Measurements from ENCODE around the gene TC2N.
"Not testable (repeated sequence)": the region's sequence is repeated elsewhere in the genome, so short reads cannot be mapped to it uniquely, and the experiment has no call there.

Gene TC2N

DNA sequence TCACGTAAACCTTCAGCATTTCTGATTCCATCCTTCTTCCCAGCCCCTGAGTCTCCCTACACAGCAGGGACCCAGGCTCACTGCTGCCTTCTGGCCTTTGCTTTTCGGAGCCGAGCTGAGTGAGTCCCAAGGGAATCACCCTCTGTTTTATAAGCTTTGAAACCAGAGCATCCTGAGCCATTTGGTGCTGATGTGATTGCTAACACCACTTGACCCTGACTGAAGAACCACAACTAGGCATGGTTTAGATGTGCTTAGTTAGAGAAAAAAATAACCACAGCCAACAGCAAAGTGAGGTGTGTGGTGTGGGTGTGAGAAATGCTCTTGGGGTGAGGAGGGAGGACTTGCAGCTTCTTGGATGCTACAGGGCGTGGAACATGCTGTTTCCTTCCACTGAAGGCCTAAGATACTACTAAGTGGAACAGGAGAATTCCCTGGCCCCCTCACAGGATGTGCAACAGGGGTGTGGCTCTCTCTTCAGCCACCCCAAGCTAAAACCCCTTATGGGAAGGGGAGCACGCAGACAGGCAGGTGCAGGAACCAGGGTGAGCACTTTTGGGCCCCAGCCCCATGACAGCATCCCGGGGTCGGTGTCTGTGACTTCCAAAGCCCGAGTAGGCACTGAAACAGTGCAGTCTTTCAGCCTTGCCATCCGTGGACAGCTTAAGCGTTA, at the start of gene TC2N:
Gene TC2N, minus strand, starts transcription at position 221 of the 673 bp plus-strand sequence. CDS start 53,767 bp downstream, outside the sequence.
- peak; percentile 41 for DNase-seq

GRCh38 chr14:91912035-91912434, 44.7 kb upstream of the TC2N start:
- DNase-seq: no peak

- peak; percentile 51 for DNase-seq
These were observed 44.2 kb upstream of the TC2N start for GRCh38 chr14:91911474-91912032.

GRCh38 chr14:91910196-91910595, 42.9 kb upstream of the TC2N start:
- DNase-seq: no peak

- DNase-seq: no peak
These were observed 39.0 kb upstream of the TC2N start for GRCh38 chr14:91906374-91906773.

- no peak for DNase-seq
These were observed 37.8 kb upstream of the TC2N start for GRCh38 chr14:91904956-91905645.

DNA sequence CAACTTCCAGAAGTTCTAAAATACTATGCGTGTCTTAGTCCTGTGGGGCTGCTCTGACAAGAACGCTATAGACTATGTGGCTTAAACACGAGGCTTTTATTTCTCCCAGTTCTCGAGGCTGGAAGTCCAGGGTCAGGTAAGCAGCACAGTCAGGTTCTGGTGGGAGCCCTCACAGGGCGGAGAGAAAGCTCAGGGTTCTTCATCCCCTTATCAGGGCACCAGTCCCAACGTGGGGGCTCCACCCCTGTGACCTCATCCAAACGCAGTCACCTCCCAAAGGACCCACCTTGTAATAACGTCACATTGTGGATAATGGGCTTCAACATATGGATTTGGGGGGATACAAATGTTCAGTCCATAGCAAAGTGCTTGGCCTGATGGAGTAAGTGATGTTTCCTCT, 37.1 kb upstream of the TC2N start:
- no peak for DNase-seq

GRCh38 chr14:91903070-91903469, 35.7 kb upstream of the TC2N start:
- DNase-seq: no peak

DNA sequence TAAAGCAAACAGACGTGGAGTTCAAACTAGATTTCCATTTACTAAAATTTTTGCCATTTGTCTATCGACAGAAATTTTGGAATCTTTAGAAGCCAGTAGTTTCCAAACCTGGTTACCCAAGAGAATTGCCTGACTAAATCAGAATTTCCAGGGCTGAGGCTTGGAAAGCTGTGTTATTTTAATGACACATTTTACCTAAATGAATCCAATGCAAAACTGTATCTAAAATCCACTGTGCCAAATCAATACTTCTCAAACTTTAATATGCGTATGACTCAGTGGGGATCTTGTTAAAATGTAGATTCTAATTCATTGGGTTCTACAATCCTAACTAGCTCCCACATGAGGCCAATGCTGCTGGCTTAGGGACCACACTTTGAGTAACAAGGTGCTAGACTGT, 35.0 kb upstream of the TC2N start:
- no peak for DNase-seq

- no peak for DNase-seq
These were observed 34.3 kb upstream of the TC2N start for GRCh38 chr14:91901449-91902226.

DNA sequence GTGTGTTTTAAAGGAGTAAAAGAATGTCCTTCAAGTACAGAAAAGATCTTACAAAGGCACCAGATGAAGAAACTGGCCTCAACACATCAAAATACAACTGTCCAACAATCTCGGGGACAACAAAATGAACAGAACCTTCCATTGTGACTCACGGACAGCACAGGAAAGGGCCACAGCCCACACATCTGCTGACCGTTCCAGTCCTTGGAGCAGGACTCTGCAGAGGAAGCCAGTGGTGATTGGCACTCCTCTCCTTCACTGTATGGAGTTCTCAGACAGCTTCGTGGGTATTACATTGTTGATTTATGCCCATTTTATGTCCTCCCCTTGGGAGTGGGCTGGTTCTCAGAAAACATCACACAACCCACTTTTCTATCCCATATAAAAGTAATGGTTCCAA, 32.5 kb upstream of the TC2N start:
- no peak for DNase-seq

DNA sequence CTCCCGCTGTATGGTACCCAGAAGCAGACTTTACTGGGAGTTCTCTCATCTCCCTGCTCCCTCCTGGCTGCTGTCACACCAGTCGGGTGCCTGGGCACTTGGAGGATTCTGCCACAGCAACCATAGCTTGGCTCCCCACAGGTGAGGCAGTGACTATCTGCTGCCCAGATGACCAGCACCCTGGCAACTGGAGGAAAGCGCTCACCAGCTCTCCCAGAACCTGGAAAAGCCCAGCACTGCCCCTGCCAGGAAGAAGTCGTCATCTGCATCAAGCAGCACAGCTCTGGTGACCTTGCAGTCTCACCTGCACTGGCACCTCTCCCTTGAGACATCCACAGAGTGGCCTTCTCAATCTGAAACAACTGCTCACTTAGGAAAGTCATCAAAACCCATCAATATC, 31.9 kb upstream of the TC2N start:
- DNase-seq: no peak

- no peak for DNase-seq
These were observed 31.0 kb upstream of the TC2N start for GRCh38 chr14:91898372-91898771.

DNA sequence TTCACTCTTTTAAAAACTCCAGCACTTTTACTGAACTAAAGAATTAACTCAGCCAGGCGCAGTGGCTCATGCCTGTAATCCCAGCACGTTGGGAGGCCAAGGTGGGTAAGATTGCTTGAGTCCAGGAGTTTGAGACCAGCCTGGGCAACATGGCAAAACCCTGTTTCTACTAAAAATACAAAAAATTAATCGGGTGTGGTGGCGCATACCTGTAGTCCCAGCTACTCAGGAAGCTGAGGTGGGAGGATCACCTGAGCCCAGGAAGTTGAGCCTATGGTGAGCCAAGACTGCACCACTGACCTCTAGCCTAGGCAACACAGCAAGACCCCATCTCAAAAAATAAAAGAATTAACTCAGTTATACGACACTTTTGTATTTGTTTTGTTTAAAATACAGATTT, 30.4 kb upstream of the TC2N start:
- not testable (repeated sequence) for DNase-seq

DNA sequence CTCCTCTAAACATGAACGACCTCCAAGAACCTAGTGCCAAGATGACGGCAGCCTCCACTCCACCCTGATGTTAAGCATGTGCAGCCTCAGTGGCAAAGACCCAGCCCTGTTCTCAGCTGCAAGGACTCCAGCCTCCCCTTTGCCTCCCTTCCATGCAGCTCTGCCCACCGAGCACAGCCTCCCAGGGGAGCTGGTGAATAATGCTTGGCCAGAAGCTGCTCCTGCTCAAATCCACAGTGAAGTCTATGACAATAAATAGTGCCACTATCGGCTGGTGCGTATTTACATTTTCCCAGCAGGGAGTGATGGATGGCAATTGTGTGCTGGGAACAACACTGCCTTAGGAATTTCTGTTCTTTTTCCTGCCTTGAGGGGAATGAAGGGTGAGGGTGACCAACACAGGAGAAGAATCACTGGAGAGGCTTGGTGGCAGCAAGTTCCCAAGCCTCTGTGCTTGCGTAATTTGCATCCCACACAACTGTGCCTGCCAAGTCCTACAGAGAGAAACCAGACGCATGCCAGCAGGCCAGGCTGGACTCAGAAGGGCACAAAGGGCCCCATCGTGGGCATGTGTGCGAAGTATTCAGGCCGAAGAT, 29.9 kb upstream of the TC2N start:
- no peak for DNase-seq

- DNase-seq: no peak
These were observed 29.1 kb upstream of the TC2N start for GRCh38 chr14:91896419-91896818.

DNA sequence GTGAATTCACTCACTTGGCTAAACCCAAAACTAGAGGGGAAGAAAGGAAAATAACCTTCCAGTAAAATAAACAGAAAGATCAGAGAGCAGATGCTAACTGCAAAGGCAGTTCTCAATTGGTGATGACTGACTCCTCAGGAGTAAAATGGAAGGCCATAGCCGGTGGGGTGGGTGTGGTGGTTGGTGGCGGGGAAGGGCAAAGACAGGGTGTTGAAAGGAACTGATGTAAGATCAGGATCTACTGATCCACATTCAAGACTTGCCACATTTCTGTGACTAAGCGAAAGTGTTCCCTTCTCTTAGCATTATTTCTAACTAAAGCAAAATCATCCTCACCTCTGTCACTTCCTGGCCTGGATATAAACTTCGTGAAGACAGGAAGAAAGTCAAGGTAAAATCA, 26.3 kb upstream of the TC2N start:
- DNase-seq: no peak

DNA sequence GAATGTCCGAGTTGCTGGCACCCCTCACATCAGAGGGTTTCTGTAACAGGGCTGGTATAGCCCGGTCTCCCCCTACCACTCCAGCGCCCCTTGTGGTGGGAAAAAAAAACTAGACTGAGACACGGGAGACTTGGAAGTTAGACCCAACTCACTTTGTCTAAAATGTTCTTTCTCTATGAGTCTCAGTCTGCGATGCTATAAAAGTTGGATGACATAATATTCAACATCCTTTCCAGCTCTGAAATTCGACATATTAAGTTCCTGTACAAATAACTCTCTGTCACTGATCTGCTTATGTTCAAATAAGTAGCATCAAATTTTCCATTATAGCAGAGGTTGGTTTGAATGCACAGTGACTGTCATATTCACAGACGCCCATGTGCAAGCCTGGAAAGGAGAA, 25.7 kb upstream of the TC2N start:
- DNase-seq: no peak

GRCh38 chr14:91891721-91892220, 24.4 kb upstream of the TC2N start:
- DNase-seq: no peak

DNA sequence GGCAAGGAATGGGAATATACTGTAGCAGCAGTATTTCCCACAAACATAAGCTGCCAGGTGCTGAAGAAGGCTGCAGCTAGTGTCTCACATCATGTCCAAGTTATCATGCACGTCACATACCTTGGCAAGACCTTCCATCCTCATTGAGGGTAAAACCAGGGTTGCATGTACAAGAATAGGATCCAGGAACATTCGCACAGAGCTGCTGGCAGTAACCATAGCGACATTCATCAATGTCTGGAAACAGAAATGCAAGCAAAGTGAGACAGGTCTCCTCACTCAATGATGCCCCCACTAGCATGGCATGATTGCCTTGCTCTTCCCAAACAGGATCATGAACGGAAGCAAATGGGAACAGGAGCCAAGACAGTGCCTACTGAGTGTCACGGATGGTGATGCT, 23.8 kb upstream of the TC2N start:
- DNase-seq: no peak

DNA sequence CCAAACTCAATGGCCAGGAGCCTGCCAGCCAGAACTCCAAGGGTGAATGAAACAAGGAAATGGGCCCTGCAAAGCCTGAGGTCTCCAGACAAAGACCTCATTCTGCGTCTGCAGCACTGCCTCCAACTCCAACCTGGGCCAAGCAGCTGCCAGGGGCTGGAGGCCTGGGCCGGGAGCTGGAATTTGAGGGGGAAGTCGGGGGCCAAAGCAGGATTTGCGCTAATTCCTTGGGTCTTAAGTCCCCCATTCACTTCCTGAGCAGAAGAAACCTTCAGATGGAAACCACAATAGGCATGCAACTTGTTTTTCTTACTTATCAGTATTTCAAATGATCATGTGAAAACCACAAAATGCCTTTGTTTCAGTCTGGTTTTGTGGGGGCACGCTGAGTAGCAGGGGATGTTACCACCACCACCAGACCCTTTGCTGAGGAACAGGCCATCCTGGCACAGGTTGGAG, 23.0 kb upstream of the TC2N start:
- no peak for DNase-seq

- peak; percentile 69 for DNase-seq
These were observed 22.3 kb upstream of the TC2N start for GRCh38 chr14:91889477-91890211.
